NCI-H345 treated with DMSO at 0.1 percent for 48 hours (cell line): Measurements from ENCODE around the gene COL11A1.

ENCODE experiments used
- DNase-seq: peaks from one replicate; lab custom pipeline; 2025; ENCODE audit not compliant: unreplicated experiment; lab: John Stamatoyannopoulos, UW

The COL11A1 gene

GRCh38 chr1:102919659-102920058 lies 188.7 kb downstream of the COL11A1 start:
- no peak for DNase-seq

GRCh38 chr1:102901996-102902395 lies 206.3 kb downstream of the COL11A1 start:
- no peak for DNase-seq

GRCh38 chr1:102899935-102900334 lies 208.4 kb downstream of the COL11A1 start:
- no peak for DNase-seq

GRCh38 chr1:102897557-102897956 lies 210.8 kb downstream of the COL11A1 start:
- no peak for DNase-seq

- no peak for DNase-seq
Observed at GRCh38 chr1:102896771-102897170, 211.6 kb downstream of the COL11A1 start.

GRCh38 chr1:102896286-102896685 lies 212.0 kb downstream of the COL11A1 start:
- no peak for DNase-seq

GRCh38 chr1:102891868-102892625 lies 216.3 kb downstream of the COL11A1 start:
- DNase-seq = no peak

GRCh38 chr1:102886638-102887037 lies 221.7 kb downstream of the COL11A1 start:
- DNase-seq = no peak

- no peak for DNase-seq
Observed at GRCh38 chr1:102884238-102884637, 224.1 kb downstream of the COL11A1 start.

GRCh38 chr1:102879439-102879993 lies 228.8 kb downstream of the COL11A1 start:
- DNase-seq = no peak

- no peak for DNase-seq
Observed at GRCh38 chr1:102875756-102876155, 232.6 kb downstream of the COL11A1 start.

- no peak for DNase-seq
Observed at GRCh38 chr1:102872526-102872925, 235.8 kb downstream of the COL11A1 start.

- DNase-seq = no peak
Observed at GRCh38 chr1:102872097-102872496, 236.2 kb downstream of the COL11A1 start.

GRCh38 chr1:102863704-102864103 lies 244.6 kb downstream of the COL11A1 start:
- DNase-seq = no peak

GRCh38 chr1:102861247-102861646 lies 247.1 kb downstream of the COL11A1 start:
- DNase-seq = no peak

- DNase-seq = no peak
Observed at GRCh38 chr1:102858695-102859094, 249.6 kb downstream of the COL11A1 start.

- DNase-seq = no peak
Observed at GRCh38 chr1:102857251-102857650, 251.1 kb downstream of the COL11A1 start.

GRCh38 chr1:102853701-102854187 lies 254.6 kb downstream of the COL11A1 start:
- DNase-seq = no peak

- no peak for DNase-seq
Observed at GRCh38 chr1:102853136-102853535, 255.2 kb downstream of the COL11A1 start.

- no peak for DNase-seq
Observed at GRCh38 chr1:102852613-102853012, 255.7 kb downstream of the COL11A1 start.

- no peak for DNase-seq
Observed at GRCh38 chr1:102851616-102852015, 256.7 kb downstream of the COL11A1 start.

GRCh38 chr1:102842606-102843005 lies 265.7 kb downstream of the COL11A1 start:
- DNase-seq = no peak

GRCh38 chr1:102840741-102841140 lies 267.6 kb downstream of the COL11A1 start:
- no peak for DNase-seq
